ENCODE results near the gene CDK12.
A peak's percentile ranks its signal among the peaks of the same experiment; 100 is the strongest.

Gene CDK12

GRCh38 chr17:39547713-39548478, 86.6 kb downstream of the CDK12 start:
- H3K27ac ChIP-seq (ENCODE audit: low read depth, low read length, poor library complexity, severe bottlenecking): no peak overlapping the region

GRCh38 chr17:39548494-39549225, 87.4 kb downstream of the CDK12 start:
- H3K4me3 ChIP-seq (ENCODE audit: low read depth, low read length, poor library complexity, severe bottlenecking): no peak overlapping the region
- H3K9ac ChIP-seq (ENCODE audit: low read length): no peak overlapping the region
- no peak for TF ChIP-seq CTCF (IDR thresholded peaks at IDR 0.05; ENCODE audit: low read length)
- TF ChIP-seq EZH2 (IDR thresholded peaks at IDR 0.05; ENCODE audit: borderline replicate concordance, low read length): no peak
- H3K36me3 ChIP-seq (ENCODE audit: insufficient read depth, low read length): peaks cover 20% of the 10 kb centered on the region; the same call in 1 of the 2 replicates
- H3K27me3 ChIP-seq (ENCODE audit: insufficient read depth, low read length): no peaks in the 10 kb centered on the region
- no peaks in the 10 kb centered on the region for H3K79me2 ChIP-seq (ENCODE audit: insufficient read depth, low read length)
- H2AFZ ChIP-seq (ENCODE audit: low read length): no peak overlapping the region
- H3K27ac ChIP-seq (ENCODE audit: low read depth, low read length, poor library complexity, severe bottlenecking): no peak overlapping the region
- H3K9me3 ChIP-seq (ENCODE audit: low read length): no peaks in the 10 kb centered on the region
- H4K20me1 ChIP-seq (ENCODE audit: insufficient read depth, low read length): no peaks in the 10 kb centered on the region
- peaks cover 10% of the 10 kb centered on the region for H3K4me1 ChIP-seq (ENCODE audit: insufficient read depth, low read length, severe bottlenecking)
- 0 out of 2 replicates have a peak, but pooled peaks cover 3% of the 10 kb centered on the region for H3F3A ChIP-seq (ENCODE audit: insufficient read depth, low read length)
- no peak overlapping the region for H3K4me2 ChIP-seq (ENCODE audit: low read length)
- no peaks in the 10 kb centered on the region for H3K9me2 ChIP-seq (ENCODE audit: low read depth, low read length)

More at GRCh38 chr17:39547713-39548478, 86.6 kb downstream of the CDK12 start:
- Histone ChIP-seq H3K9me2 (ENCODE audit: low read depth, low read length) (no peaks in the 10 kb centered on the region), H3K4me3 (ENCODE audit: low read depth, low read length, poor library complexity, severe bottlenecking) (no peak overlapping the region), H3K9me3 (ENCODE audit: low read length) (no peaks in the 10 kb centered on the region), H3K4me1 (ENCODE audit: insufficient read depth, low read length, severe bottlenecking) (peaks cover 10% of the 10 kb centered on the region), H4K20me1 (ENCODE audit: insufficient read depth, low read length) (no peaks in the 10 kb centered on the region), H3F3A (ENCODE audit: insufficient read depth, low read length) (0 out of 2 replicates have a peak, but pooled peaks cover 3% of the 10 kb centered on the region), H3K36me3 (ENCODE audit: insufficient read depth, low read length) (peaks cover 20% of the 10 kb centered on the region; the same call in 1 of the 2 replicates), H3K9ac (ENCODE audit: low read length) (no peak overlapping the region), H3K27me3 (ENCODE audit: insufficient read depth, low read length) (no peaks in the 10 kb centered on the region), H3K79me2 (ENCODE audit: insufficient read depth, low read length) (no peaks in the 10 kb centered on the region), H3K4me2 (ENCODE audit: low read length) (no peak overlapping the region), H2AFZ (ENCODE audit: low read length) (no peak overlapping the region)
- TF ChIP-seq CTCF (IDR thresholded peaks at IDR 0.05; ENCODE audit: low read length) (peak; percentile 100), EZH2 (IDR thresholded peaks at IDR 0.05; ENCODE audit: borderline replicate concordance, low read length) (no peak)

GRCh38 chr17:39549747-39550573, 88.7 kb downstream of the CDK12 start:
- H3K4me3 ChIP-seq (ENCODE audit: low read depth, low read length, poor library complexity, severe bottlenecking): no peak overlapping the region
- H3K79me2 ChIP-seq (ENCODE audit: insufficient read depth, low read length): no peaks in the 10 kb centered on the region
- no peaks in the 10 kb centered on the region for H4K20me1 ChIP-seq (ENCODE audit: insufficient read depth, low read length)
- TF ChIP-seq EZH2 (IDR thresholded peaks at IDR 0.05; ENCODE audit: borderline replicate concordance, low read length): no peak
- TF ChIP-seq CTCF (IDR thresholded peaks at IDR 0.05; ENCODE audit: low read length): no peak
- no peak overlapping the region for H2AFZ ChIP-seq (ENCODE audit: low read length)
- 0 out of 2 replicates have a peak, but pooled peaks cover 3% of the 10 kb centered on the region for H3F3A ChIP-seq (ENCODE audit: insufficient read depth, low read length)
- no peaks in the 10 kb centered on the region for H3K9me2 ChIP-seq (ENCODE audit: low read depth, low read length)
- peaks cover 23% of the 10 kb centered on the region; the same call in 1 of the 2 replicates for H3K36me3 ChIP-seq (ENCODE audit: insufficient read depth, low read length)
- H3K27ac ChIP-seq (ENCODE audit: low read depth, low read length, poor library complexity, severe bottlenecking): peak overlapping the region; percentile 30
- H3K4me2 ChIP-seq (ENCODE audit: low read length): no peak overlapping the region
- H3K9me3 ChIP-seq (ENCODE audit: low read length): no peaks in the 10 kb centered on the region
- H3K4me1 ChIP-seq (ENCODE audit: insufficient read depth, low read length, severe bottlenecking): peaks cover 10% of the 10 kb centered on the region
- H3K9ac ChIP-seq (ENCODE audit: low read length): no peak overlapping the region
- no peaks in the 10 kb centered on the region for H3K27me3 ChIP-seq (ENCODE audit: insufficient read depth, low read length)

All from OCI-LY1 (cell line).